Measurements from ENCODE around the gene EXT2. TPM values are rescaled to one million over a fixed set of nuclear protein-coding genes. Genes with fewer than 3 reads are reported as not detected.

EXT2 gene
- polyA plus RNA-seq, 1 donor from 2014 or later = 77.5 TPM

DNA sequence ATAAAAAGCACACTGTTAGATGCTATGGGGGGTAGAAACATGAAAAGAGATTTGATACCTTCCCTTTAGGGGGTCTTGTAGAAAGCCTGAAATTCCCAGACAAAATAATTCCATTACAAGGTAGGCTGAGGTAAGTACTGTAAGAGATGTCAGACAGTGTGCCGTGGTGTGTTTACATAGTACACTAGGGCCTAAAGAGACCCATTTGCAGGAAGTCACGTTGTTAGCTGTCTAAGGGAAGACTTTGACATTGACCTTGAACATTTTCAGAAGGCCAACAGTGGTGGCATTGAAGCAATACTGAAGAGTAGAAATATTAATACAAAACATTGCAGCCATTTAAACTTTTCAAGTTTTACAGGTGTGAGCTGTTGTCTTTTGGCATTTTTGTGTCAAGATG lies 30.8 kb downstream of the EXT2 start (continued):
- TF ChIP-seq RAD21 (conservative IDR thresholded peaks at IDR 0.05) = no peak

DNA sequence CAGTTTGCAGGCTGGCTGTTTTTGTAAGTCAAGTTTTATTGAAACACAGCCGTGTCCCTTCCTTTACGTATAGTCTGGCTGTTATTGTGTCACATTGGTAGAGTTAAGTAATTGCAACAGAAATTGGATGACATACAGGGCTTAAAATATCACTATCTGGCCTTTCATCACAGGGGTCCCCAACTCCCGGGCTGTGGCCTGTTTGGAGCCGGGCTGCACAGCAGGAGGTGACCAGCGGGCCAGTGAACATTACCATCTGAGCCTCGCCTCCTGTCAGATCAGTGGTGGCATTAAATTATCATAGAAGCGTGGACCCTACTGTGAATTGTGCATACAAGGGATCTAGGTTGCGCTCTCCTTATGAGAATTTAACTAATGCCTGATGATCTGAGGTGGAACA lies 31.7 kb downstream of the EXT2 start:
- peaks cover 6% of the 10 kb centered on the region for H3K36me3 ChIP-seq (ENCODE audit: insufficient read depth, low read length)
- H2AFZ ChIP-seq (ENCODE audit: low read depth, low read length) = no peak overlapping the region
- H3K4me2 ChIP-seq (ENCODE audit: low read length) = no peak overlapping the region
- no peaks in the 10 kb centered on the region for H3K27me3 ChIP-seq (ENCODE audit: insufficient read depth, low read depth, low read length)
- H3K9ac ChIP-seq (ENCODE audit: low read length) = no peak overlapping the region
- TF ChIP-seq MXI1 (conservative IDR thresholded peaks at IDR 0.05; ENCODE audit: poor library complexity, severe bottlenecking) = no peak
- TF ChIP-seq TAF1 (IDR thresholded peaks at IDR 0.05; ENCODE audit: low read depth) = no peak
- TF ChIP-seq RAD21 (conservative IDR thresholded peaks at IDR 0.05) = no peak
- no peak for TF ChIP-seq POLR2AphosphoS5 (IDR thresholded peaks at IDR 0.05)
- TF ChIP-seq EP300 (conservative IDR thresholded peaks at IDR 0.05; ENCODE audit: poor library complexity, severe bottlenecking) = no peak
- TF ChIP-seq, protein P1, sequence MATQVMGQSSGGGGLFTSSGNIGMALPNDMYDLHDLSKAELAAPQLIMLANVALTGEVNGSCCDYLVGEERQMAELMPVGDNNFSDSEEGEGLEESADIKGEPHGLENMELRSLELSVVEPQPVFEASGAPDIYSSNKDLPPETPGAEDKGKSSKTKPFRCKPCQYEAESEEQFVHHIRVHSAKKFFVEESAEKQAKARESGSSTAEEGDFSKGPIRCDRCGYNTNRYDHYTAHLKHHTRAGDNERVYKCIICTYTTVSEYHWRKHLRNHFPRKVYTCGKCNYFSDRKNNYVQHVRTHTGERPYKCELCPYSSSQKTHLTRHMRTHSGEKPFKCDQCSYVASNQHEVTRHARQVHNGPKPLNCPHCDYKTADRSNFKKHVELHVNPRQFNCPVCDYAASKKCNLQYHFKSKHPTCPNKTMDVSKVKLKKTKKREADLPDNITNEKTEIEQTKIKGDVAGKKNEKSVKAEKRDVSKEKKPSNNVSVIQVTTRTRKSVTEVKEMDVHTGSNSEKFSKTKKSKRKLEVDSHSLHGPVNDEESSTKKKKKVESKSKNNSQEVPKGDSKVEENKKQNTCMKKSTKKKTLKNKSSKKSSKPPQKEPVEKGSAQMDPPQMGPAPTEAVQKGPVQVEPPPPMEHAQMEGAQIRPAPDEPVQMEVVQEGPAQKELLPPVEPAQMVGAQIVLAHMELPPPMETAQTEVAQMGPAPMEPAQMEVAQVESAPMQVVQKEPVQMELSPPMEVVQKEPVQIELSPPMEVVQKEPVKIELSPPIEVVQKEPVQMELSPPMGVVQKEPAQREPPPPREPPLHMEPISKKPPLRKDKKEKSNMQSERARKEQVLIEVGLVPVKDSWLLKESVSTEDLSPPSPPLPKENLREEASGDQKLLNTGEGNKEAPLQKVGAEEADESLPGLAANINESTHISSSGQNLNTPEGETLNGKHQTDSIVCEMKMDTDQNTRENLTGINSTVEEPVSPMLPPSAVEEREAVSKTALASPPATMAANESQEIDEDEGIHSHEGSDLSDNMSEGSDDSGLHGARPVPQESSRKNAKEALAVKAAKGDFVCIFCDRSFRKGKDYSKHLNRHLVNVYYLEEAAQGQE (IDR thresholded peaks at IDR 0.05; ENCODE audit: borderline replicate concordance) = no peak
- no peak for TF ChIP-seq SMC3 (conservative IDR thresholded peaks at IDR 0.05; ENCODE audit: poor library complexity)
- no peaks in the 10 kb centered on the region for H3K79me2 ChIP-seq (replicated peaks; ENCODE audit: insufficient read depth, low read length)
- no peaks in the 10 kb centered on the region for H3F3A ChIP-seq (ENCODE audit: insufficient read depth, low read length, poor library complexity, severe bottlenecking)
- no peaks in the 10 kb centered on the region for H3K9me2 ChIP-seq (ENCODE audit: insufficient read depth, low read length)
- H4K20me1 ChIP-seq (ENCODE audit: insufficient read depth) = no peaks in the 10 kb centered on the region
- no peak overlapping the region for H3K4me3 ChIP-seq (ENCODE audit: low read length)
- H3K27ac ChIP-seq (ENCODE audit: low read length) = no peak overlapping the region
- H3K9me3 ChIP-seq (ENCODE audit: low read length) = no peaks in the 10 kb centered on the region

DNA sequence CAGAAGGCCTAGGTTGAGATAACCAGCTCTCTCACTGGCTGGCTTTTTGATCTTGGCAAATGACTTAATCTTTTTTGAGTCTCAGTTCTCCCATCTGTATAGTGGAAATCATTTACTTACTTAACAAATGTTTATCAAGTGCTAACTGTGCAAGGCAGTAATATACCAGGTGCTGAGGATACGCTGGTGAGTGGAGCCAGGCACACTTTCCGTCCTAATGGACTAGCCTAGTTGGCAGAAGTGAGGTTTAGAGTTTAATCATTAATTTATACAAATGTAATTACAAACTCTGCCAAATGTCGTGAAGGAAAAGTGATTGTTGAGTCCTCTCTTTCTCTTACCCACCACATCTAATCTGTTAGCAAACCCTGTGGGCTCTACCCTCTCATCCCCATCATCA lies 33.3 kb downstream of the EXT2 start:
- Histone ChIP-seq H3K36me3 (ENCODE audit: insufficient read depth, low read length) (peaks cover 6% of the 10 kb centered on the region), H3K27ac (ENCODE audit: low read length) (no peak overlapping the region), H3K9ac (ENCODE audit: low read length) (no peak overlapping the region), H3K4me3 (ENCODE audit: low read length) (no peak overlapping the region), H3K9me2 (ENCODE audit: insufficient read depth, low read length) (no peaks in the 10 kb centered on the region), H3F3A (ENCODE audit: insufficient read depth, low read length, poor library complexity, severe bottlenecking) (no peaks in the 10 kb centered on the region), H4K20me1 (ENCODE audit: insufficient read depth) (no peaks in the 10 kb centered on the region), H3K27me3 (ENCODE audit: insufficient read depth, low read depth, low read length) (no peaks in the 10 kb centered on the region), H3K79me2 (replicated peaks; ENCODE audit: insufficient read depth, low read length) (no peaks in the 10 kb centered on the region), H3K4me2 (ENCODE audit: low read length) (no peak overlapping the region), H3K9me3 (ENCODE audit: low read length) (no peaks in the 10 kb centered on the region), H2AFZ (ENCODE audit: low read depth, low read length) (no peak overlapping the region)
- TF ChIP-seq, protein P2, sequence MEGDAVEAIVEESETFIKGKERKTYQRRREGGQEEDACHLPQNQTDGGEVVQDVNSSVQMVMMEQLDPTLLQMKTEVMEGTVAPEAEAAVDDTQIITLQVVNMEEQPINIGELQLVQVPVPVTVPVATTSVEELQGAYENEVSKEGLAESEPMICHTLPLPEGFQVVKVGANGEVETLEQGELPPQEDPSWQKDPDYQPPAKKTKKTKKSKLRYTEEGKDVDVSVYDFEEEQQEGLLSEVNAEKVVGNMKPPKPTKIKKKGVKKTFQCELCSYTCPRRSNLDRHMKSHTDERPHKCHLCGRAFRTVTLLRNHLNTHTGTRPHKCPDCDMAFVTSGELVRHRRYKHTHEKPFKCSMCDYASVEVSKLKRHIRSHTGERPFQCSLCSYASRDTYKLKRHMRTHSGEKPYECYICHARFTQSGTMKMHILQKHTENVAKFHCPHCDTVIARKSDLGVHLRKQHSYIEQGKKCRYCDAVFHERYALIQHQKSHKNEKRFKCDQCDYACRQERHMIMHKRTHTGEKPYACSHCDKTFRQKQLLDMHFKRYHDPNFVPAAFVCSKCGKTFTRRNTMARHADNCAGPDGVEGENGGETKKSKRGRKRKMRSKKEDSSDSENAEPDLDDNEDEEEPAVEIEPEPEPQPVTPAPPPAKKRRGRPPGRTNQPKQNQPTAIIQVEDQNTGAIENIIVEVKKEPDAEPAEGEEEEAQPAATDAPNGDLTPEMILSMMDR (IDR thresholded peaks at IDR 0.05; ENCODE audit: poor library complexity, severe bottlenecking) = no peak
- TF ChIP-seq SMC3 (conservative IDR thresholded peaks at IDR 0.05; ENCODE audit: poor library complexity) = no peak
- no peak for TF ChIP-seq EZH2 (IDR thresholded peaks at IDR 0.05; ENCODE audit: borderline replicate concordance, insufficient read depth, low read length, poor library complexity, severe bottlenecking)
- TF ChIP-seq POLR2AphosphoS5 (IDR thresholded peaks at IDR 0.05) = no peak
- no peak for TF ChIP-seq TAF1 (IDR thresholded peaks at IDR 0.05; ENCODE audit: low read depth)
- TF ChIP-seq, protein P1 (IDR thresholded peaks at IDR 0.05; ENCODE audit: borderline replicate concordance) = no peak
- TF ChIP-seq MXI1 (conservative IDR thresholded peaks at IDR 0.05; ENCODE audit: poor library complexity, severe bottlenecking) = no peak
- no peak for TF ChIP-seq RAD21 (conservative IDR thresholded peaks at IDR 0.05)
- no peak for TF ChIP-seq EP300 (conservative IDR thresholded peaks at IDR 0.05; ENCODE audit: poor library complexity, severe bottlenecking)

Data from neural cell (in vitro differentiated cells).